Measurements from ENCODE around the gene ABL1.
"Not testable (repeated sequence)": the region's sequence is repeated elsewhere in the genome, so short reads cannot be mapped to it uniquely, and the experiment has no call there.

The ABL1 gene

GRCh38 chr9:130908878-130909355, 73.9 kb downstream of the ABL1 start:
- H3K27me3 ChIP-seq (replicated peaks; ENCODE audit: control insufficient read depth, insufficient read depth, low read length, poor library complexity, severe bottlenecking), result no peaks in the 10 kb centered on the region
- DNase-seq, result no peak
- no peaks in the 10 kb centered on the region for H3K9me3 ChIP-seq (ENCODE audit: control insufficient read depth, low read length)

GRCh38 chr9:130910041-130910440, 75.0 kb downstream of the ABL1 start:
- not testable (repeated sequence) for H3K4me1 ChIP-seq (ENCODE audit: control insufficient read depth, insufficient read depth, low read length, poor library complexity, severe bottlenecking); H3K27me3 ChIP-seq (replicated peaks; ENCODE audit: control insufficient read depth, insufficient read depth, low read length, poor library complexity, severe bottlenecking); H3K9me3 ChIP-seq (ENCODE audit: control insufficient read depth, low read length); H3K36me3 ChIP-seq (ENCODE audit: control insufficient read depth, insufficient read depth, low read length); H3K4me3 ChIP-seq (ENCODE audit: insufficient read depth, low read depth, low read length, poor library complexity, severe bottlenecking); DNase-seq; H3K27ac ChIP-seq (ENCODE audit: insufficient read depth, low read length, poor library complexity, severe bottlenecking)

More at GRCh38 chr9:130908878-130909355, 73.9 kb downstream of the ABL1 start:
- Histone ChIP-seq H3K36me3 (ENCODE audit: control insufficient read depth, insufficient read depth, low read length) (no peaks in the 10 kb centered on the region), H3K4me1 (ENCODE audit: control insufficient read depth, insufficient read depth, low read length, poor library complexity, severe bottlenecking) (no peaks in the 10 kb centered on the region), H3K4me3 (ENCODE audit: insufficient read depth, low read depth, low read length, poor library complexity, severe bottlenecking) (no peak overlapping the region), H3K27ac (ENCODE audit: insufficient read depth, low read length, poor library complexity, severe bottlenecking) (no peak overlapping the region)

GRCh38 chr9:130910670-130911069, 75.6 kb downstream of the ABL1 start:
- H3K4me3 ChIP-seq (ENCODE audit: insufficient read depth, low read depth, low read length, poor library complexity, severe bottlenecking); H3K4me1 ChIP-seq (ENCODE audit: control insufficient read depth, insufficient read depth, low read length, poor library complexity, severe bottlenecking); DNase-seq; H3K9me3 ChIP-seq (ENCODE audit: control insufficient read depth, low read length); H3K27me3 ChIP-seq (replicated peaks; ENCODE audit: control insufficient read depth, insufficient read depth, low read length, poor library complexity, severe bottlenecking); H3K27ac ChIP-seq (ENCODE audit: insufficient read depth, low read length, poor library complexity, severe bottlenecking); H3K36me3 ChIP-seq (ENCODE audit: control insufficient read depth, insufficient read depth, low read length): not testable (repeated sequence)

- Histone ChIP-seq H3K36me3 (ENCODE audit: control insufficient read depth, insufficient read depth, low read length) (no peaks in the 10 kb centered on the region), H3K27me3 (replicated peaks; ENCODE audit: control insufficient read depth, insufficient read depth, low read length, poor library complexity, severe bottlenecking) (no peaks in the 10 kb centered on the region), H3K9me3 (ENCODE audit: control insufficient read depth, low read length) (no peaks in the 10 kb centered on the region), H3K4me1 (ENCODE audit: control insufficient read depth, insufficient read depth, low read length, poor library complexity, severe bottlenecking) (no peaks in the 10 kb centered on the region), H3K4me3 (ENCODE audit: insufficient read depth, low read depth, low read length, poor library complexity, severe bottlenecking) (no peak overlapping the region), H3K27ac (ENCODE audit: insufficient read depth, low read length, poor library complexity, severe bottlenecking) (no peak overlapping the region)
- DNase-seq, result no peak
Measured at GRCh38 chr9:130911254-130912049, 76.4 kb downstream of the ABL1 start.

- Histone ChIP-seq H3K27me3 (replicated peaks; ENCODE audit: control insufficient read depth, insufficient read depth, low read length, poor library complexity, severe bottlenecking) (no peaks in the 10 kb centered on the region), H3K4me3 (ENCODE audit: insufficient read depth, low read depth, low read length, poor library complexity, severe bottlenecking) (no peak overlapping the region), H3K4me1 (ENCODE audit: control insufficient read depth, insufficient read depth, low read length, poor library complexity, severe bottlenecking) (no peaks in the 10 kb centered on the region), H3K36me3 (ENCODE audit: control insufficient read depth, insufficient read depth, low read length) (no peaks in the 10 kb centered on the region), H3K27ac (ENCODE audit: insufficient read depth, low read length, poor library complexity, severe bottlenecking) (no peak overlapping the region), H3K9me3 (ENCODE audit: control insufficient read depth, low read length) (no peaks in the 10 kb centered on the region)
- DNase-seq, result no peak
Measured at GRCh38 chr9:130912932-130913598, 78.0 kb downstream of the ABL1 start.

GRCh38 chr9:130913599-130914416, 78.8 kb downstream of the ABL1 start:
- Histone ChIP-seq H3K36me3 (ENCODE audit: control insufficient read depth, insufficient read depth, low read length) (no peaks in the 10 kb centered on the region), H3K27ac (ENCODE audit: insufficient read depth, low read length, poor library complexity, severe bottlenecking) (no peak overlapping the region), H3K4me1 (ENCODE audit: control insufficient read depth, insufficient read depth, low read length, poor library complexity, severe bottlenecking) (no peaks in the 10 kb centered on the region), H3K9me3 (ENCODE audit: control insufficient read depth, low read length) (no peaks in the 10 kb centered on the region), H3K4me3 (ENCODE audit: insufficient read depth, low read depth, low read length, poor library complexity, severe bottlenecking) (no peak overlapping the region), H3K27me3 (replicated peaks; ENCODE audit: control insufficient read depth, insufficient read depth, low read length, poor library complexity, severe bottlenecking) (no peaks in the 10 kb centered on the region)
- DNase-seq, result no peak

- no peak overlapping the region for H3K27ac ChIP-seq (ENCODE audit: insufficient read depth, low read length, poor library complexity, severe bottlenecking)
- H3K27me3 ChIP-seq (replicated peaks; ENCODE audit: control insufficient read depth, insufficient read depth, low read length, poor library complexity, severe bottlenecking), result no peaks in the 10 kb centered on the region
- no peak for DNase-seq
- H3K9me3 ChIP-seq (ENCODE audit: control insufficient read depth, low read length), result no peaks in the 10 kb centered on the region
- H3K4me3 ChIP-seq (ENCODE audit: insufficient read depth, low read depth, low read length, poor library complexity, severe bottlenecking), result no peak overlapping the region
- H3K36me3 ChIP-seq (ENCODE audit: control insufficient read depth, insufficient read depth, low read length), result no peaks in the 10 kb centered on the region
- H3K4me1 ChIP-seq (ENCODE audit: control insufficient read depth, insufficient read depth, low read length, poor library complexity, severe bottlenecking), result no peaks in the 10 kb centered on the region
Measured at GRCh38 chr9:130914417-130915095, 79.5 kb downstream of the ABL1 start.

- Histone ChIP-seq H3K27ac (ENCODE audit: insufficient read depth, low read length, poor library complexity, severe bottlenecking) (no peak overlapping the region), H3K36me3 (ENCODE audit: control insufficient read depth, insufficient read depth, low read length) (no peaks in the 10 kb centered on the region), H3K4me3 (ENCODE audit: insufficient read depth, low read depth, low read length, poor library complexity, severe bottlenecking) (no peak overlapping the region), H3K9me3 (ENCODE audit: control insufficient read depth, low read length) (no peaks in the 10 kb centered on the region), H3K4me1 (ENCODE audit: control insufficient read depth, insufficient read depth, low read length, poor library complexity, severe bottlenecking) (no peaks in the 10 kb centered on the region), H3K27me3 (replicated peaks; ENCODE audit: control insufficient read depth, insufficient read depth, low read length, poor library complexity, severe bottlenecking) (no peaks in the 10 kb centered on the region)
- no peak for DNase-seq
Measured at GRCh38 chr9:130915096-130915447, 80.0 kb downstream of the ABL1 start.

GRCh38 chr9:130917168-130917960, 82.3 kb downstream of the ABL1 start:
- H3K36me3 ChIP-seq (ENCODE audit: control insufficient read depth, insufficient read depth, low read length), result no peaks in the 10 kb centered on the region
- no peak overlapping the region for H3K4me3 ChIP-seq (ENCODE audit: insufficient read depth, low read depth, low read length, poor library complexity, severe bottlenecking)
- H3K27ac ChIP-seq (ENCODE audit: insufficient read depth, low read length, poor library complexity, severe bottlenecking), result no peak overlapping the region
- no peaks in the 10 kb centered on the region for H3K9me3 ChIP-seq (ENCODE audit: control insufficient read depth, low read length)
- H3K4me1 ChIP-seq (ENCODE audit: control insufficient read depth, insufficient read depth, low read length, poor library complexity, severe bottlenecking), result no peaks in the 10 kb centered on the region
- no peak for DNase-seq
- H3K27me3 ChIP-seq (replicated peaks; ENCODE audit: control insufficient read depth, insufficient read depth, low read length, poor library complexity, severe bottlenecking), result no peaks in the 10 kb centered on the region

All from effector memory CD4-positive, alpha-beta T cell (primary cell).